H9 (cell line): Measurements from ENCODE around the gene SWI5. TPM values are rescaled to one million over a fixed set of nuclear protein-coding genes. Genes with fewer than 3 reads are reported as not detected.

Experiments used
- DNase-seq: peaks from one replicate; pipeline ENCODE4 v3.0.0-alpha.2; 2017
- H2AFZ ChIP-seq: one replicate; pipeline ENCODE4 v1.6.1; 2013; ENCODE audit warnings: mild to moderate bottlenecking, low read length, control low read depth, moderate library complexity
- H2AK5ac ChIP-seq: 2 replicates; pipeline ENCODE4 v1.6.1; 2013; ENCODE audit warnings: low read length, control low read depth, mixed read lengths; ENCODE audit not compliant: insufficient read length
- H2BK120ac ChIP-seq: one replicate; pipeline ENCODE4 v1.6.1; 2013; ENCODE audit warnings: low read depth, mild to moderate bottlenecking, low read length, control low read depth, inconsistent platforms; ENCODE audit not compliant: poor library complexity, severe bottlenecking
- H2BK12ac ChIP-seq: 2 replicates; pipeline ENCODE4 v1.6.1; 2013; ENCODE audit warnings: low read length, control low read depth, mixed read lengths, low read depth; ENCODE audit not compliant: insufficient read length
- H2BK15ac ChIP-seq: 2 replicates; pipeline ENCODE4 v1.6.1; 2013; ENCODE audit warnings: low read depth, low read length, control low read depth
- H2BK20ac ChIP-seq: one replicate; pipeline ENCODE4 v1.6.1; 2013; ENCODE audit warnings: low read depth, mild to moderate bottlenecking, low read length, control low read depth, inconsistent platforms; ENCODE audit not compliant: poor library complexity, severe bottlenecking
- H2BK5ac ChIP-seq: 2 replicates; pipeline ENCODE4 v1.6.1; 2013; ENCODE audit warnings: low read length, control low read depth, mixed read lengths; ENCODE audit not compliant: insufficient read length
- H3K14ac ChIP-seq: 2 replicates; pipeline ENCODE4 v1.6.1; 2013; ENCODE audit warnings: low read length, control low read depth; ENCODE audit not compliant: insufficient read depth
- H3K18ac ChIP-seq: 2 replicates; pipeline ENCODE4 v1.6.1; 2013; ENCODE audit warnings: low read depth, mild to moderate bottlenecking, mixed read lengths, low read length, control low read depth; ENCODE audit not compliant: insufficient read length
- H3K23ac ChIP-seq: 2 replicates; pipeline ENCODE4 v1.6.1; 2013; ENCODE audit warnings: low read length, control low read depth, mixed read lengths, low read depth; ENCODE audit not compliant: insufficient read length
- H3K23me2 ChIP-seq: 2 replicates; pipeline ENCODE4 v1.6.1; 2013; ENCODE audit warnings: low read depth, mild to moderate bottlenecking, mixed read lengths, low read length, control low read depth; ENCODE audit not compliant: insufficient read length, poor library complexity, severe bottlenecking
- H3K27ac ChIP-seq: 2 replicates; pipeline ENCODE4 v1.5.1; 2013; ENCODE audit warnings: low read length, control low read depth, mixed read lengths, low read depth; ENCODE audit not compliant: insufficient read length
- H3K27me3 ChIP-seq: 2 replicates; pipeline ENCODE4 v1.6.1; 2013; ENCODE audit warnings: low read length, control low read depth, inconsistent platforms; ENCODE audit not compliant: insufficient read depth
- H3K4ac ChIP-seq: 2 replicates; pipeline ENCODE4 v1.6.1; 2013; ENCODE audit warnings: low read depth, mild to moderate bottlenecking, control low read depth, inconsistent platforms, low read length, moderate library complexity
- H3K4me1 ChIP-seq: 2 replicates; pipeline ENCODE4 v1.6.1; 2013; ENCODE audit warnings: low read length, control low read depth, inconsistent platforms; ENCODE audit not compliant: insufficient read depth
- H3K4me2 ChIP-seq: 2 replicates; pipeline ENCODE4 v1.6.1; 2013; ENCODE audit warnings: low read length, control low read depth, mixed read lengths; ENCODE audit not compliant: insufficient read length, insufficient read depth
- H3K56ac ChIP-seq: 2 replicates; pipeline ENCODE4 v1.6.1; 2013; ENCODE audit warnings: low read depth, mild to moderate bottlenecking, mixed read lengths, low read length, control low read depth; ENCODE audit not compliant: insufficient read length
- H3K79me1 ChIP-seq: 2 replicates; pipeline ENCODE4 v1.6.1; 2013; ENCODE audit warnings: low read depth, mild to moderate bottlenecking, moderate library complexity, low read length, control low read depth, inconsistent platforms; ENCODE audit not compliant: insufficient read depth, poor library complexity, severe bottlenecking
- H3K79me2 ChIP-seq: 2 replicates; pipeline ENCODE4 v1.6.1; 2013; ENCODE audit warnings: low read length, control low read depth, inconsistent platforms; ENCODE audit not compliant: insufficient read depth
- H3K9ac ChIP-seq: 2 replicates; pipeline ENCODE4 v1.6.1; 2013; ENCODE audit warnings: low read length, control low read depth, mixed read lengths; ENCODE audit not compliant: insufficient read length; ENCODE audit errors: extremely low read depth
- H3K9me3 ChIP-seq: one replicate; pipeline ENCODE4 v1.6.1; 2013; ENCODE audit warnings: low read depth, low read length, inconsistent platforms; ENCODE audit not compliant: control insufficient read depth
- H3T11ph ChIP-seq: one replicate; pipeline ENCODE4 v1.6.1; 2013; ENCODE audit warnings: mild to moderate bottlenecking, low read length, control low read depth, inconsistent platforms
- H4K20me1 ChIP-seq: one replicate; pipeline ENCODE4 v1.6.1; 2013; ENCODE audit not compliant: control insufficient read depth, insufficient read length, insufficient read depth
- H4K5ac ChIP-seq: 2 replicates; pipeline ENCODE4 v1.6.1; 2013; ENCODE audit warnings: low read depth, mild to moderate bottlenecking, mixed read lengths, low read length, control low read depth; ENCODE audit not compliant: insufficient read length
- H4K8ac ChIP-seq: replicated peaks from 2 replicates; pipeline ENCODE4 v1.6.1; 2013; ENCODE audit warnings: low read length, control low read depth, mixed read lengths, low read depth; ENCODE audit not compliant: insufficient read length
- H4K91ac ChIP-seq: 2 replicates; pipeline ENCODE4 v1.6.1; 2013; ENCODE audit warnings: low read depth, mild to moderate bottlenecking, moderate library complexity, mixed read lengths, low read length, control low read depth; ENCODE audit not compliant: insufficient read length
- H3K27ac Mint-ChIP-seq, 3 experiments: 2 replicates in 2 of 3; 3 replicates in 1 of 3; pipeline ENCODE4 v1.8.0; 2020 to 2021; ENCODE audit warnings: mixed read lengths in 3 of 3, mild to moderate bottlenecking in 1 of 3, moderate library complexity in 1 of 3
- H3K27me3 Mint-ChIP-seq: 2 replicates; pipeline ENCODE4 v1.8.0; 2021; ENCODE audit warnings: low read depth, mild to moderate bottlenecking, moderate library complexity, mixed read lengths
- H3K36me3 Mint-ChIP-seq, 3 experiments: 2 replicates in 2 of 3; 3 replicates in 1 of 3; pipeline ENCODE4 v1.8.0; 2020 to 2021; ENCODE audit warnings: low read depth in 3 of 3, mixed read lengths in 3 of 3; ENCODE audit not compliant: insufficient read depth in 1 of 3
- H3K4me1 Mint-ChIP-seq, 2 experiments: 2 replicates each; pipeline ENCODE4 v1.8.0; 2020; ENCODE audit warnings: mixed read lengths in 2 of 2
- H3K4me3 Mint-ChIP-seq, 2 experiments: 2 replicates in 1 of 2; 3 replicates in 1 of 2; pipeline ENCODE4 v1.8.0; 2020 to 2021; ENCODE audit warnings: mild to moderate bottlenecking in 2 of 2, mixed read lengths in 2 of 2, moderate library complexity in 1 of 2
- H3K9me3 Mint-ChIP-seq, 2 experiments: 2 replicates in 1 of 2; 3 replicates in 1 of 2; pipeline ENCODE4 v1.8.0; 2020; ENCODE audit warnings: mild to moderate bottlenecking in 2 of 2, mixed read lengths in 2 of 2, moderate library complexity in 1 of 2
- CTCF ChIP-seq: fragments of 200-600 bp; sonication (generic); conservative IDR thresholded peaks from 3 replicates; pipeline ENCODE4 v1.8.0; 2021; ENCODE audit warnings: antibody characterized with exemption, mild to moderate bottlenecking
- WGBS: extraction: QIAGEN DNeasy Blood & Tissue Kit; methylation state at CpG from one replicate; pipeline ENCODE4 v1.1.7; 2013; ENCODE audit warnings: missing lambda C conversion rate, low lambda C conversion rate, mixed read lengths; ENCODE audit not compliant: insufficient read length; ENCODE audit errors: extremely low coverage; 5-methylcytosine and 5-hydroxymethylcytosine counted together
- total RNA-seq: library from RNA; stranded (reverse); gene quantifications from 2 replicates; pipeline ENCODE4 v1.2.1, GENCODE V29; 2021

Gene SWI5
- total RNA-seq, 1 experiment from 2014 or later = 25.6 TPM

GRCh38 chr9:128297221-128297773, 21.2 kb downstream of the SWI5 start:
- H2BK20ac ChIP-seq = no peak overlapping the region
- no peak overlapping the region for H3K23ac ChIP-seq
- H2BK120ac ChIP-seq = no peak overlapping the region
- H3K27me3 ChIP-seq = no peaks in the 10 kb centered on the region
- H4K8ac ChIP-seq = no peak overlapping the region
- H3K23me2 ChIP-seq = no peaks in the 10 kb centered on the region
- no peak overlapping the region for H3T11ph ChIP-seq
- no peak overlapping the region for H3K27ac Mint-ChIP-seq
- no CpG with 5 or more reads among the region's 2 CpGs for WGBS
- no peaks in the 10 kb centered on the region for H3K4me1 ChIP-seq
- no peak overlapping the region for H3K56ac ChIP-seq
- H2BK5ac ChIP-seq = no peak overlapping the region
- no peak overlapping the region for H2AK5ac ChIP-seq
- no peak overlapping the region for H3K14ac ChIP-seq
- no peak overlapping the region for H3K9ac ChIP-seq
- no peaks in the 10 kb centered on the region for H3K79me2 ChIP-seq
- H4K91ac ChIP-seq = no peak overlapping the region
- no peaks in the 10 kb centered on the region for H3K36me3 Mint-ChIP-seq
- no peaks in the 10 kb centered on the region for H4K20me1 ChIP-seq
- no peak overlapping the region for H3K4ac ChIP-seq
- H3K4me1 Mint-ChIP-seq = peaks cover 2 to 4% of the 10 kb centered on the region in 2 experiments
- H3K18ac ChIP-seq = no peak overlapping the region
- H3K4me2 ChIP-seq = no peak overlapping the region
- no peaks in the 10 kb centered on the region for H3K9me3 ChIP-seq
- H2AFZ ChIP-seq = no peak overlapping the region
- no peaks in the 10 kb centered on the region for H3K79me1 ChIP-seq
- no peak overlapping the region for H4K5ac ChIP-seq
- no peaks in the 10 kb centered on the region for H3K9me3 Mint-ChIP-seq
- peaks cover 4% of the 10 kb centered on the region for H3K27me3 Mint-ChIP-seq
- H3K27ac ChIP-seq = no peak overlapping the region
- H3K4me3 Mint-ChIP-seq = no peak overlapping the region
- H2BK12ac ChIP-seq = no peak overlapping the region
- TF ChIP-seq CTCF = no peak
- DNase-seq = no peak
- H2BK15ac ChIP-seq = no peak overlapping the region
